CD4-positive, alpha-beta T cell treated with Interferon alpha-2 for 1 hour (primary cell): ENCODE data around the gene TMPRSS13.
A peak's percentile ranks its signal among the peaks of the same experiment; 100 is the strongest.

Source experiments
- DNase-seq, 2 donors: peaks; one replicate each; pipeline ENCODE4 v3.0.0-alpha.2; 2020 to 2022

Gene TMPRSS13

GRCh38 chr11:117884994-117885393, 44.2 kb downstream of the TMPRSS13 start:
- no peak for DNase-seq

- DNase-seq: no peak
Observed at GRCh38 chr11:117883063-117883462, 46.1 kb downstream of the TMPRSS13 start.

- DNase-seq: no peak
Observed at GRCh38 chr11:117882311-117882905, 46.8 kb downstream of the TMPRSS13 start.

DNA sequence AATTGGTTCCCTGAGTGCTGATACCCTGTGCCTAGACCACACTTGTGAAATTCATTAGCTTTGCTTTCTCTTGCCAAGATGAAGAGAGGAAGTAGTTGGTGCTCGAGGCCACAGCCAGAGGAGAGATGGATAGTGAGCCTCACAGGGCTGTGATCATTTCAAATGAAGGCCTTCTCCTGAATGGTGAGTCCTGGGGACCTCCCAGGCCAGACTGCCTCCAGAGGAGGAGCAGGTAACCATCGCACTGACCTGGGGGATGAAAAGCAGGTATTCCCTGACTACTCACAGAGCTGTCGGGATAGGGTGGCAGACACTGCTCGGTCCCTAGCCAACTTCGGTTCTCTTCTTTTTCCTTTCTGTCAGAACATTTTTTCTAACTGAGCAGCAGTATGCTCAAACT, 48.0 kb downstream of the TMPRSS13 start:
- no peak for DNase-seq

GRCh38 chr11:117879516-117880480, 49.4 kb downstream of the TMPRSS13 start:
- DNase-seq: no peak

GRCh38 chr11:117878939-117879475, 50.2 kb downstream of the TMPRSS13 start:
- no peak for DNase-seq

DNA sequence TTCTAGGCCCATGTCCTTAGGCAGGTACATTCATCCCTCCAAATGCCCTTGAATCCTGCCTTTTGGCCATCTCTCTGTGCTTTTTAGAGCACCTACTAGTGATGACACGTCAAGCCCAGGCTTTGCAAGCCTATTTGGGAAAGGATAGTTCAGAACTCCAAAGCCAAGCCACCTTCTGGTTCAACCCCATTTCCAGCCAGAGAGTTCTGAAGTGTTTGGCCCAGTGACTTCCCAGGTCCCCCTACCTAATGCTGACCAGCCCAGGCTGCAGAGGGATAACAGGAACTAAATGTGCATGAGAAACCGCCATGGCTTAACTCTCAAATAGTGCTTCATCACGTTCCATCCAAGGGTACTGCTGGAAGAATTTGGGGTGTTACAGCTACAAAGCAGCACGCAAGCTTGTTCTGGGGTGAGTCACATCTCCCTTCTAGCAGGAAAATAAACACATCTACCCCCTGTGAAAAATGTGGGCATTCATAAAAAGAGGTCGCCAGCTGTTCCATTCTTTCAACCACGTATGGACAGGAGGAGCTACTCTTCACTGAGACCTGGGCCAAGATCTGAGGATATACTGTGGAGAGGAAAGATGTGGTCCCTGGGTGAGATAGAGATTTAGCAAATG, 50.8 kb downstream of the TMPRSS13 start:
- DNase-seq: no peak

DNA sequence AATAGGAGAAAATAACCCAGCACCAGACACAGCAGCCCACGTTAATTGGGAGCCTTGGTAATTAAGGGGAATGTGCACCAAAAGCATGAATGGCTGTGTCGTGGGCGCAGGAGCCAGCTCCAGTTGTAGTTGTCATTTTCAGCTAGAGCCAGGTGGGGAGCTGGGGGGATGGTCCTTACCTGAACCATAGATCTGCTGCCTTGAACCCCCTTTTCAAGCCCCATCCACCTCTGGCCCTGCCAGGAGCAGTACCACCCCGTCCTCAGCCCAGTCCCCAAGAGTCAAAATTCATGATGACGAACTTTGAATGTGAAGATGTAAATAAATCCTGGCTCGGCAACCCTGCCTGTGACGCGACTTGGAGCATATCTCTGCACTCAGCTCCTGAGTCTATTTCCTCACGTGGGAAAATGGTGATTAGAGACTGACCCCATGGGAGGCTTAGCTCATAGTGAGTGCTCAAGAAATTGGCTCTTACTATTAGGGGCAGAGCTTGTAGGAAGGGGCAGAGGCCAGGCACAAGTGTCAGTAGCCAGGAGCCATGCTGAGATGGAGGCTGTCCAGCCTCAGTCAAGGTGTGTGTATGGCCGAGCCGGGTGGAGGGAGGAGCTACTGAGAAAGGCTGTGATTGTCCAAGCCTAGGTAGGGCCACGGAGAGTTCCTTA, 52.0 kb downstream of the TMPRSS13 start:
- DNase-seq: no peak

DNA sequence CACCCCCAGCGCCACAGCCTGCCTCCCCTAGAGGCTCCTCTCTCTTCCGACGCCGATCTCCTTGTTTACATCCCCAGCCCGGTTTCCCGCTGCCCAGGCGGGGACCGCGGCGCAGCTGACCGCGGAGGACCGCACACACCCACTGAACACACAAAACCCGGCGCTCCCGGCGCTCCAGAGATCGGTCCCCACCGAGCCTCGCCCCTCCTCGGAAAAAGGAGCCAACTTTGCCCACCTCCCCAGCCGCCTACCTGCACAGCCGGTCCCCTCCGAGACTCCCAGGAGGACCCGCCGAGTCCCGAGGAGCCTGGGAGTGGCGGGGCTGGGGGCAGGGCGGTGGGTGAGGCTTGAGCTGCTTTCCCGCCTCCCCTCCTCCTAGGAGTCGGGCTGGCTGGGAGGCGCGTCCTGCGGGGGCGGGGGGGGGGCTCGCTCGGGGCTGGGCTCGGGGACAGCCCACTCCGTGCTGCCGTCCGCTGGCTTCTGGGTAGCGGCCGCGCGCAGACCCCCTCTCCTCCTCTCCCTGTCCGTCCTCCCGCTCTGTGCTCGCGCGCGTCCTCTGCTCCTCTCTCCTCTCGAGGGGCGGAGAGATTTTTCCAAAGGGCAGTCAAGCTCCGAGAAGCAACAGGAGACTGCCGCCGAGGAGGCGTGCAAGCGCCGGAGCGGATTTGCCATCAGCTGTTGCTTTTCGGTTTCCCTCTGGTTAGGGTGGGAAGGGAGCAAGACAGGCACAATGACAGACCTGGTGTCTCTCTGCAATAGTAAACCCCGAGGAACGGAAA, 52.7 kb downstream of the TMPRSS13 start, which contains the start of gene FXYD6:
TSS of gene FXYD6 (minus strand) at position 318 of the 779 bp plus-strand sequence. CDS start 33,882 bp downstream, outside the sequence.
- no peak for DNase-seq

- DNase-seq: no peak
Observed at GRCh38 chr11:117876059-117876340, 53.2 kb downstream of the TMPRSS13 start.

DNA sequence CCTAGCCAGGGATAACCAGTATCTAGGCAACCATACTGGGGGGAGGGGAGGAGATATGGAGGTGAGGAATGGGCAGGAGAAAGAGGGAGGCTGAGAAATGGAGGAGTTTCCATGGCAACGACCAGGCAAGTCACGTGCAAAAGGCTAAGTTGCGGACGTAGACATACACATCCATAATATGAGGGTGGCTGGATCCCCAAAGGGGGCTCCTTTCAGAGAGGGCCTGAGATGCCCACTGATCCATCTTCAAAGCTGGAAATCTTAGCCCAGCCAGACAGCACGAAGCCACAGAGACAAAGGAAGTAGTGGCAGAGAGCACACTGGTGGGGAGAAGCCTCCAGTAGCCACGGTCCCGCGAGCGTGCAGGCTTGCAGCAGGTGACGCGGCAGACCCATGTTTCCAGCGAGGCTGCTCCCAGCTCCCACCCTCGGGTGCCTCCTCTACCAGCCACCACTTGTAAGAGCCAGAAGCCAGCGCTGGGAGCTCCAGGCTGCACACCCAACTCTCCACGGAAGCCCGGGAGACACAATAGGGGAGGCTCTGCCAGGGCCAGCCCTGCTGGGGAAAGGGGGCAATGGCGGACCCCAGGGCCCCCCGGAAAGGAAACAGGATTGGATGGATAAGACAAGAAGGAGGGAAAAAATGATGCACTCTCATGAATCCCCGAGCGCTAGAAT, 53.7 kb downstream of the TMPRSS13 start:
- peak in 1 of 2 donors; percentile 26 for DNase-seq

DNA sequence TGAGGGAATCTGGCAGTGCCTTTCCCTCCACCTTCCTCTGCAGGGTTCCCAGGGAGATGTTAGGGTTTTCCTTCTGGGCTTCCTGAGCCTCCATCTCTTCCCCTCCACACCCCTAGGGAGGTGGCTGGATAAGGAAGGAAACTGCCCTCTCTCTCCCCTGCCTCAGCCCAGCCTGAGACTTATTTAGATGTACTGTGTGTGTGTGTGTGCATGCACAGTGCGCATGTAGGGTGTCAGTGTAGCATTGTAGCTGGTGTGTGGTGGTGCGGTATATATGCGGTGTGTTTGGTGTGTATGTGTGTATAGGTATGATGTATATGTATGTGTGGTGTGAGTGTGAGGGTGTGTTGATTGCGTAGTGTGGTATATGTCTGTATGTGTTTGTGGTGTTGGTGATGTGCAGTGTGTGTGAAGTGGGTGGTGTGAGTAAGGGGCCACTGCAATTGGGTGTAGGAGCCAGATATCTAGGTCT, 54.3 kb downstream of the TMPRSS13 start:
- no peak for DNase-seq

DNA sequence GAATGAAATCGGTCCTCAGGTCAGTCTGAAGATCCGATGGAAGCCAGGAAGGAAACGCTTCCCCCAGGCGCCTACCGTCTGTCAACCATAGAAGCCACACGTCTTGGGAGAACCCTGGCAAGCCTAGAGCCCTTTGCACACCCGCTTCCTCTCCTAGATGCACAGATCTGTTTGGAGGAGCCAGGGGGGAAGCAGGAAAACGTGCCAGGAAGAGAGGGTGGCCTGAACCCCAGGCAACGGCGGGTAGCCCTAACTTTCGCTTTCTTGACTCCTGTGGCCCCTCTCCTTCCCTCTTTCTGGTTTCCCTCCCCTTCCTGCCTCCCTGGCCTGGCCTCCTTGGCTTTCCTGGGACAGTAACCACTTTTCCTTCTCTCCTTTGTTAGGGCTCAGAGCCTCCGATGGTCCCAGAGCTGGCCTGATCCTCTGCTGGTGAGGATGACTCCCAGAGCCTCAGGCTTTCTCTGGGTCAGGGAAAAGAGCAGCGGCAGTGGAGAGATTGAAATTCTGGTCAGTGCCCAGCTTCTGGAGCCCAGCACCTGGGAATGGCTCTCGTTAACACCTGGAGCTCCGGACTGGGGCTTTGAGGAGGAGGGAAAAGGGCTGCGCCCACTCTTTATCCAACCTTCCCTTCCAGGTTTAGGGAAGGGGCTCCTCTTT, 54.8 kb downstream of the TMPRSS13 start:
- DNase-seq: no peak

DNA sequence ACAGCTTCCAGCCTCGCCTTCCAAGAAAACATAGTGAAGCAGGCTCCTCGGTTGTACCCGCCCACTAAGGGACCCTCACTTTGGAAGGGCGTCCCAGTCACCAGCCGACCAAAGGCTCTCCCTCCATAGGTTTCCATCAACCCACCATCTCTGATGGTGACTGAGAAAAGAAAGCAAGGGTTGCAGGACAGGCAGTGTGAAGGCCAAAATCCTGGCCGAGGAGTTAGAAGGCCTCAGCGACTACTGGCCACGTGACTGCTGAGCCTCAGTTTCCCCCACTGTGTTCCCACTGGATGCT, 55.4 kb downstream of the TMPRSS13 start:
- DNase-seq: no peak

DNA sequence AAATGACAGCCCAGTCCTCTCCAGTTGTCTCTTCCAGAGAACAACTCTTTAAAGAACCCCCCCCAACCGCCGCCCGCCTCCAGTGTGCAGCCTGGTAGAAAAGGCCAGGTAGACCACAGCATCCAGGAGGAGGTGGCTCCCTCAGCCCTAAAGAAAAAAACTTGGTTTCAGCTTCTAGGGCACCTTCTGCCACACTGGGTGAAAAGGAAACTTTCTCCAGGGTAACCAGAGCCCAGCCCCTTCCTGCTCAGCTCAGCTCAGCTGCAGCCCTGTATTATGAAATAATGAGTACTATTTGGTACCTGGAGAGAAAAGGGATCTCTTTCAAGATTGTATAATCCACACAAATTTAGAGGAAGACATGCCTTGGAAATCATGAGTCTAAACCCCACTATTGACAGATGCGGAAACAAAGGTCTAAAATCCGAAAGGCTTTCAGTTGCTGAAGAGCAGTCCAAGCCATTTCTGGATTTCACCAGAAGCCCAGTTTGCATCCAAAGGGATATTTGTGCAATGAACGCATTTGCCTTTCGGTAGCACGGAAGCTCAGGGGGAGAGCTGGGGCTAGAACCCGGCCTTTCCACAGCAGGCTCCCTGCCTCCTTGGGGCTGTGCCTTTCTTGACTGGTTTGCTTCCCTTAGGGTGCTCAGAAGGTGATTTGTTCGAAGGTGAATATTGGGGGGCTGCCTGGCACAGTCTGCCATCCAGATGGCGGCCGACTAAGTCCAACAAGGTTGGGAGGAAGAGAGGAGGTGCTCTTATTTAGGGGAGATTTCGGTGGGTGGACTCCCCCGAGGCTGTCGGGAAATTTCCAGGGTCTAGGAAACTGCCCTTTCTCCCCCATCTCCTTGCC, 56.0 kb downstream of the TMPRSS13 start:
- DNase-seq: no peak

- DNase-seq: no peak
Observed at GRCh38 chr11:117872420-117872961, 56.7 kb downstream of the TMPRSS13 start.

DNA sequence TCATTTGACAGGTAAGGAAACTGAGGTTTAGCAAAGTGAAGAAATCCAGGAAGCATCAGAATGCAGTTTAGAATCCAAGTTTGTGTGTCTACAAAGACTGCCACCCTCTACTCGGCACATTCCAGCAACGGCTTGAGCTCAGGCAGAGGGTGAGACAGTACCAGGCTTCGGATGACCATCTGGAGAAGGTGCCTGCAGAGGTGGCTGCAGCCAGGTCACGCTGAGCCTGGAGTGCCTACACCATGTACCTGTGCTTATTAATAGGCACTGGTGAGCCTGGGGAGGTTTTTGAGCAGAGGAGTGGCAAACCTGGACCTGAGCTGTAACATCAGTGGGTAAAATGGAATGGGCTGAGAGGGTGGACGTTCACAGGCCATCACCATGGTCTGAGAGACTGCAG, 57.4 kb downstream of the TMPRSS13 start:
- DNase-seq: no peak

DNA sequence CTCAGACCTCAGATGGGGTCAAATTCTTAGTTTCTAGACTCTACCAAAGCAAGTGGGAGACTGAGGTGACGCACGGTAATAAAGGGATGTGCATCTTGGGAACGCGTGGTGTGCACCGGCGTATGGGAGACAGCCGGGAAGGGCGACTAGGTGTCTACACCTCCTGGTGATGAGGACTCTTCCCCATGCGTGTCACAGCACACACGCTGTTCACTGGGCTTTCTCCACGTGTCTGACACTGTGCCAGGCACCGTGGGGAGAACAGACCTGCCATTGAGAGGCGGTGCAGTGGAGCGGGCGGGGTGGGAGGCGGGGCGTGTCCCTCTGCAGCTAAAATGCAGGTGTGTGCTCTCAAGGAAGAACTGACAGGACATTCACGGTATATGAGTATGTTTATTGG, 58.0 kb downstream of the TMPRSS13 start:
- no peak for DNase-seq

DNA sequence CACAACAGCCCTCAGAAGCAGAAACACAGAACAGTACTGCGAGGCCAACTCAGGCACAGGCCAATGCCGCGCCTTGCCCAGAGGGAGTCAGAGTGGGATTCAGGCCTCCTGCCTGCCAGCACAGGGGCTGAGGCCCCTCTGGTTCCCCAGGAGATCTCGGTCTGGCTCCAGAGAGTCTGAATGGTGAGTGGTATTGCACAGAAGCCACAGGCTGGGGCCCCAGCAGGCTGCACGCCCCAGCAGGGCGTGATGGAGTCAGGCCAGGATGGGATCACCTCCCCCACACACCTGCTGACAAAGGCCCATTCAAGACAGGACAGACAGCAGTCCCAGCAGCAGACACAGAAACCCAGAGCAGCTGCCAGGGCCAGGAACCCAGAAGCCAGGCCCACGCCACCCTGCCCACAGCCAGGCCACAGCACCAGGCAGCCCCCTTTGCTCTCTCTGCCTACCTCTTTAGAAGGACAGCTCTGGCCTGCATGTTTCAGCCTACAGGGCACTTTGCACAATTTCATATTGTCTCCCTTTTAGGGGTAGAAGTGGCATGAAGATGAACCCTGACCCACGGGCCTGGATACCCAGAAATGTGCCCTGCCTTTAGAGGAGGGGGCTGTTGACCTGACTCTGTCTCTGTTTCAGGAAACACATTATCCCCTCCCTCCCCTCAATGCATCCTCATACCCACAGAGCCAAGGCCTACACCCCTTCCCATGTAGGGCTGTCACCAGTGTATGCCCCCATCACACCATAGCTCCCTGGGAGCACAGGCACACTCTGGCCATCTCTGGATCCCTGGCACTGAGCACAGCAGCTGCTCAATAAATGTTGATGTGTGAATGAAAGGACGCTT, 58.9 kb downstream of the TMPRSS13 start:
- no peak for DNase-seq
